Measurements from ENCODE around the gene CCDC85C.

CCDC85C gene

DNA sequence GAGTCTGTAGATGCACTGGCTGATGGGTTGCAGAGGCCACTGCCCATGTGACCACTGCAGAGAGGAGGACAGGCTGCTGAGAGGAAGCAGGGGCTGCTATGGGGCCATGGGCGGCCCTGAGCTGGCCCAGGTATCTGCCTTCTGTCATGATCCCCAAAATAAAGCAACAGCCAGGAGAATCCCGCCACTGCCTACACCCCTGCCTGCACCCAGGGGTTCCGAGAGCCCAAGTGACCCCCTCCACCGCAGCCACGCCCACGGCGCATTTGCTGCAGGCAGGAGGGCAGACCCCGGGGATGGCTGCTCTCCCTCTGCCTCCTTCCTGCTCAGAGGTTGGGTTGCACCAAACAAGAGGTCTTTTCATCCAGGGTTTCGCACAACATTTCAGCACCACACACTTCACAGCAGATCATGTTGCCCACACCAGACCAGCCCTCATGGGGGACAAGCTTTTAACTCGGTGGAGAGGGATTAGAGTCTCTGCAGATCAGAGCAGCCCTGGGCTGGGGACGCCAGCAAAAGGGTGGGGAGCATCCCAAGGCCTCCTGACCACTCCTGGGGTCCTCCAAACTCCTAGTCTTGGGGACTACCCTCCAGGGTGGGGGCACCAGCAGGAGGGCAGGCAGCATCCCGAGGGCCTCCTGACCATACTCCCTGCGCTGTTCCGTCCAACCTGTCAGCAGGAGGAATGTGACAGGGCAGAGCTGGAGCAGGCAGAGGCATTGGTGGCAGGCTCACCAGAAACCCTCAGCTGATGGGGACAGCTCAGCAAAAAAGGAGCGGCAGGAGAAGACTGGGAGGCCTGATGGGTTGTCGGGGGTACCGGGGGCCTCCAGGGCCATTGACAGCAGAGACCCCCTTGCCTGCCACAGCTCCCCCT, 14.1 kb downstream of the CCDC85C start:
- DNase-seq (ENCODE audit: low spot score): no peak

DNA sequence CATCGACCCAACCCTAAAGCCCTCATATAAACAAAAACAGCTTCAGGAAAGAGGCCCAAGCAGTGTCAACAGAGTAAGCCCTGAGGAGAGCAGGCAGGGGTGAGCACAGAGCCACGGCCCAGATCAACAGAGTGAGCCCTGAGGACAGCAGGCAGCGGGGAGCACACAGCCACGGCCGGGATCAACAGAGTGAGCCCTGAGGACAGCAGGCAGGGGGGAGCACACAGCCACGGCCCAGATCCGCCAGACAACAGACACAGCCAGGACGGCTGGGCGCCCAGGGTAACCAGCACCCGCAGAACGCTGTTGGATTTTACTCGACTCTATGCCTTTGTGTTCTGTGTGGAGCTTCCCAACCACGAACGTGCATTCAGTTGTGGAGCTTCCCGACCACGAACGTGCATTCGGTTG, 15.0 kb downstream of the CCDC85C start:
- no peak for DNase-seq (ENCODE audit: low spot score)

DNA sequence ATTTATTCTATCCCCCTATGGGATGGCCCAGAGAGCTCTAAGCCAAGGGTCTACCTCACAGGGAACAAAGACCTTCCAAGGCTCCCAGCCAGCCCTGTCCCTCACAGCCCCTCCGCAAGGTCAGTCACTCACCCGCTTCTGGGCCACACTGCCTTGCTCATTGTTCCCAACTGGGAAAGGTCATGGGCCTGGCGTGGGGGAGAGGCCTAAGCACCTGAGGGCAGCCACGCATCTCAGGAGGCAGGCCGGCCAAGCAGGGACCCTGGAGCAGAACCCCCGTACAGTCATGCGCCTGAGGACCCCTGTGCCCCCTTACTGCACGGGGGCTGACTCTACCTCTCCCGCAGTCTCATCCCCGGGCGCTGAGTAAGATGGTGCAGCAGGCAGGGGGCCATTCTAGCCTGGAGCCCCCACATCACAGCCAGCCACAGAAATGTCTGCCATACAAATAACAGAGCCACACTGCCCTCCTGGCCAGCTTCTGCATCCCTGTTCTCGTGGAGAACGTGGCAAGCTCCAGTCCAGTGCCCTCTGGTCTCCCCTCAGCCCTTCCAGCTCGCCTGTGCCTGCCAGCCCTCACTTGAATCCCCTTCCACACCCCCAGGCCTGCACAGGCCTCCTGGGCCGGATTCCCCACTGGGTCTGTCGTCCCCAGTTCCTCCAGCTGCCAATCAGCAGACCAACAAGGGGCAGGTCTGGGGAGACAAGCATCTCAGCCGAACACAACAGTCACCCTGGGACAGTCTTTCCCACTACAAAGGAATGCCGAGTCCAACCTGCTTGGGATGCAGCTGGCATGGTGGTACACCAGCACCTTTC, 16.3 kb downstream of the CCDC85C start:
- DNase-seq (ENCODE audit: low spot score): no peak

DNA sequence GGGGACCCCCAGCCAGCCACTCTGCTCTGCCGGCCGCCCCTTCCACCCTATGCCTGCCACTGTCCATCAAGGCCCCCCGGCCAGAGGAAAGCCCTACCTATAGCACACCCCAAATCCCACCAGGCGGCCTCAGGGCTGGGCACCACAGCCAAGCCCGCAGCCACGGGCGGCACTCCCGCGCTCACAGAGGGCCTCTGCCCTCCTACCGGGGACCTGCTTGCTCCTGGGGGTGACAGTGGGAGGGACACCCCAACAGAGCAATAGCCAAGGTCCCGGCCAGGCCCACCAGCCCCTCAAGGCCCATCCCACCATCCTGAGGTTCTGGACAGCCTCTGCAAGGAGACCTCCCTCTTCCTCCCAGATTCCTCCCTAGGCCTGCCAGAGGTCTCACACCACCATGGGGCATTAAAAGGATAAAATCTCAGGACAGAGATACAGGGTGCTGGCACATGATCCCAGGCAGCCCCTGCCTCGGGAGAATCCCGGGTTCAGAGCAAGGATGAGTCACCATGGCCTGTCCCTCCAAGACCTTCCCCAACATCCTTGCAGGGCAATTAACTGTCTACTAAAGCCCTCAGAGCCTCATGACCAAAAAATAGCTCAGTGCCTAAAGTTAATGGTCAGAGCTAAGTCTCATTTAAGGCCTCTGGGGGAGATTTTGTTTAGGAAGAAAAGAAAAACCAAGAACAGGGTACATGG, 17.1 kb downstream of the CCDC85C start:
- DNase-seq (ENCODE audit: low spot score): no peak

DNA sequence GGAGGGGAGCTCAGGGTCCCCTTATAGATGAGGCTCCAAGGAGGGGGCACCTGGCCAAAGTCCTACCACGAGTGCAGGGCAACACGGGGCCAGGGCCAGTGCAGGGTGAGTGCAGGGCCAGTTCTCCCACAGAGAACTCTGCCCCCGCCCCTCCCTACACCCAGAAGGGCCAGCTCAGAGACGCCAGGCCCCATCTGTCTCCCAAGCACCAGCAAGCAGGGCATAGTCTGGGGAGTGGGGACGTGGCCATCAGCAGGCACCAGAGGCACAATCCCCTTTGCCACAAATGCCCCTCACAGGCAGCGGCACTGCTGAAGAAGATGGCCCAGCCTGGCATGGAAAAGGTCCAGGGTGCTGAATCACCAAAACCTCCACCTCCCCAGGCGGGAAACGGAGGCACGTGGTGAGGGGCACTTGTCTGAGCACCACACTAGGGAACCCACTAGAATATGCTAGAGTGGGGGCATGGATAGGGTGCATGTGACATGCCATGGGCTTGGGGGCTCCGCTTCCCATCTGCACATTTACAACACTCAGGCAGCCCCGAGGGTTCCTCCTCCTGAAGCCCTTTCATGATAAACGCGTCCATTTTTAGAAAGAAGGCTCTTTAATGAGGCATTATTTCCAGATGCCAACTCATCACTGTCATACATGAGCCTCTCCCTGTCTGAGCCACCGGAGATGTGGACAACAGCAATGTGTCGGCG, 17.8 kb downstream of the CCDC85C start:
- no peak for DNase-seq (ENCODE audit: low spot score)

DNA sequence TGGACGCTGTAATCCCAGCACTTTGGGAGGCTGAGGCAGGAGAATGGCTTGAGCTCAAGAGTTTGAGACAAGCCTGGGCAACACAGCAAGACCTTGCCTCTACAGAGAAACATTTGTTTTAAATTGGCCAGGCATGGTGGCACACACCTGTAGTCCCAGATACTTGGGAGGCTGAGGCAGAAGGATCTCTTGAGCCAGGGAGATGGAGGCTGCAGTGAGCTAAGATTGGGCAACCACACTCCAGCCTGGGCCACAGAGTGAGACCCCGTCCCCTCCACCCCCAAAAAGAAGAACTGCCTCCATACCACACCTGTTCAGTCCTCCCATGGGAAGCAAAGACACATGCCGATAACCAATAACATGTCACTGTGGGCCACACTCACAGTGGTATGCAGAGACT, 19.2 kb downstream of the CCDC85C start:
- DNase-seq (ENCODE audit: low spot score): no peak

DNA sequence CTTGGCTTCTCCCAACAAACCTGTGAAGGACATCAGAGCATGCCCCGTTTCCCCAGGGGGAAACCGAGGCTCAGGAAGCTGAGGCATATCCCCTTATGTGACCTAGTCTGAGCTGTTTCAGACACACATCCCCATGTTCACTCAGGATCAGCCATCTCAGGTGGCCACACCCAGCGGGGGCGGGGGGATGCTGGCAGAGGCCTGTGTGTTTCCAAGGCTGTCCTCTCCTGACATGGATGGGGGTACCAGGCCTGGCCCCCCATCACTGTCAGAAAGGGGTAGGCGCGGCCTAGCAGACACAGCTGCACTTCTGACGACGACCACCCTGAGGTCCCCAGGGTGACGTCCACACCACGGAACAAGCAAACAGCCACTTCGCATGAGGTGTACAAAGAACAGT, 22.1 kb downstream of the CCDC85C start:
- DNase-seq (ENCODE audit: low spot score): no peak

DNA sequence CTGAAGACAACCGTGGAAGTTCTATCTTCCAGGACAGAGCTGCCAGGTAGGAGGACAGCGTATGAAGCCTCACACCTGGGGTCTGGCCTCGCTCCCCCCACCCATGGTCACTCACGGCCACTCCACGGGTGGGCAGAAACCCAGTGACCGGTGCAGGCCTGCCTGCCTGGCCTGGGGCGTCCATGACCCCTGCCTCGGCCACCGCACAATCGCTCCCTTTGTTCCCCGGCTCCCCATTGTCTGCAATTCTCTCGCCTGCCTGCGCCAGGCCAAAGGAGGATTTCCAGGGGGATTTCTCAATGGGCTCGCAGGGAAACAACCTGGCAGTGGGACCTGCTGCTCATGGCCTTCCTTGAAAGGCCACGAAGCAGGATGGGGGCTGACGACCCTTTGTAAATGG, 22.6 kb downstream of the CCDC85C start:
- DNase-seq (ENCODE audit: low spot score): no peak

DNA sequence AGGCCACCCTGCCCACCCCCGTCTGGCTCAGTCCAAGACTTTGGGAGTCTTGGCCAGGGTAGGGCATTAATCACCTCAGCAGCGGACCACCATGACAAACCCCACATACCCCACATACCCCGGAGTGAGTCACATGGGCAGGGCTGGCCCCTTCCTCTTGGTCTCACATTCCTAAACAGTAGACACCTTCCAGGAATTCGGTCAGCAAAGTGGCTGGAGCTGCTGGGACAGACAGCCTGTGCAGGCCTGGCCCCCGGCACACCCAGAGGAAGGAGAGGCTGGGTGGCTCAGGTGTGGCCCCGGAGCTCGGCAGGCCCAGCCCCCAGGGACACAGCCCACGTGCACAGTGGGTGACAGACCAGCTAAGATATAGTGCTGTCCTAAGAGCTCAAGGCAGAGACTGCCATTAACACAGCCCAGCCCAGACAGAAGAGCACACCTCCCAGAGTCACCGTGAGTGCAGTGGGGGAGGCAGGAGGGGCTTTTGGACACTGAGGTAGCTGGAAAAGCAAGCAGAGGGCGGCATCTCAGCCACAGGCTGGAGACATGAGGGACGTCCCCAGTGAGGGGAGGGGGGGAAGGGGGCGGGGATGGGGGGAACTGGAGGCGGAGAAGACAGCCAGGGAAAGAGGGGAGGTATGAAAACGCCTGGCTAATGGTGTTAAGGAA, 24.0 kb downstream of the CCDC85C start:
- no peak for DNase-seq (ENCODE audit: low spot score)

DNA sequence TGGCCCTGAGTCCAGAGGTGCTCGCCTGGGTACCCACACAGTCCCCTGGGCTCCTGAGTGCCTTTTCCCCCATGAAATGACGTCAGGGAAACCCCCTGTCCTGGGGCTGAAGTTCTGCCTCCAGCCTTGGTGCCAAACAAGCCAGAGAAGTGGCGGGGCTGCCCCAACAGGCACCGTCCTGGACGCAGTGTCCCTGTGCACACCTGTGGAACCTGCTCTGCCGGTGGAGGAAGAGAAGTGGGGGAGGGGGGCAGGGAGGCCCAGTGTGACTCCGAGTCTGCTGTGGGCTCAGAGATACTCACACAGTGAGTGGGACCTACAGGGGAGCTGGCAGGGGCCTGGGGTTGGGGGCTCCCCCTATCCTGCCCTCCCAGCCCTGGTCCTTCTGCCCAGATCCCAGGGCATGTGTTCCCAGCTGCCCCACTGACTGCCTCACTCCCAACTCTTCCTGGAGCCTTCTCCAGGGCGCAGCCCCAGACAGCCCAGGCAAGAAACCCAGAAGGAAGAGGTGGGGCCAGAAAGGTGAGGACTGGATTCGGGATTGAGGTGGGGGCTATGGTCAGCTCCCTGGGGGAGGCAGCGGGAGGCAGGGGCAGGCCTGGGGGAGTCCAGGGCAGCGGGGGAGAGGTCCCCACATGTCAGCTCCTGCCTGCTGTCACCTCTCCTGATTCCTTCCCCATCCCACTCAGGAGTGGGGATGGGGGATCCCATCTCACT, 24.7 kb downstream of the CCDC85C start:
- DNase-seq (ENCODE audit: low spot score): no peak

DNA sequence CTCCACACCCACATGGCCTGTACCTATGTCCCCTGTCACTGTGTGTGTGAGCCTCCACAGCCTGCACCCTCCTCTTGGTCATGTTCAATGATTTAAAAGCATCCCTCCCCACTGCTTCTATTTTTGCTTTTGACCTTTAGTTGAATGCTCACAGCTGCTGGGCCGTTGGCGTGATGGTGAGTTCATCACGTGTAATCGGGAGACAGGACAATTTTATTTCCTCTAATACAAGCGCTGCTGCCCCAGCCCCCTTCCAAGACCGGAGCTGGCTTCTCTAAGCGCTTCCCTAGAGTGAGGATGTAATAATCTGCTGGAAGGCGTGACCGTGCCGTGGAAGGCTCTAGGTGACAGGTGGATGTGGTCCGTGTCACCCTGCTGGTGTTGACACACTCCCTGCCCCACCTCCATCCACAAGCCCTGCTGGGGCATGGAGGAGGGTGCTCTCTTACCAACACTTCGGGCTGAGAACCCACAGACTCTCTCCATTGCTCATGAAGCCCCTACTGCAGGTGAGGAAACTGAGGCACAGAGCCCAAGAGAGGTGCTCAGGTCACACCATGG, 25.4 kb downstream of the CCDC85C start:
- DNase-seq (ENCODE audit: low spot score): no peak

DNA sequence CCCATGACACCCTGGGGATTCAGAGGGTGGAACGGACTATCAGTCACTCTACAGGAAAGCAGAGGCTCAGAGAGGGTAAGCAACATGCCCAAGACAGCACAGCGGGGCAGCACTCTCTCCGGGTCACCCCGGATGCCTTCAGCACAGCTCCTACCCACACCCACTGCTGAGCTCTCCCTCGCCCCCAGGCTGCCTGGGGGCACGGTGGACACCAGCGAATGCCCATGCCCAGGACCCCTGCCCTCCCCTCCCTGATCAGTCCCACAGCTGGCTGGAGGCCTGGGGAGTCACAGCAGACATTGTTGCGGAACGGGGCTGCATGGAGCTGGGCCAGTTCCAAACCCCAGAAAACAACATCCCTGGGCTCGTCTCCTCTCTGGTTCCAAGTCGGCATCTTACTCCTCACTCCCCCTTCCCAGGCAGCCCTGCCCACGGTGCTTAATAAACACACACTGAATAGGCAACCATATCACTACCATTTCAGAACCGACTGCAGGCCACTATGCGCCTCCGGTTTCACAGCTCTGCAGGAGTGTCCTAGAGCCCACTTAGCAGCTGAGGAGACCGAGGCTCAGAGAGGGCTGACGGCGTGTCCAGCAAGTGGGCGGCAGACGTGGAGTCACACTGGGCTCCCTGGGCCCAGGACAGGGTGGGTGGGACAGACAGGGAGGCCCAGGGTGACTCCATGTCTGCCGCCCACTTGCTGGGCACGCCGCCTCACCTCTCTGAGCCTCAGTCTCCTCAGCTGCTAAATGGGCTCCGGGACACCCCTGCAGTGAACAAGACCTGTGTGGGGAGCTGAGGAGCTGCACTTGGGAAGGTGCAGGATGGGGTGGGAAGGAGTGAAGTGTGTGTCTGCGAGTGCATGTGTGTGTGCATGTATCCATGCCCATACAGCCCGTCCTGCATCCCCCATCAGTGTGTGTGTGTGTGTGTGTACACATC, 27.0 kb downstream of the CCDC85C start:
- DNase-seq (ENCODE audit: low spot score): no peak

DNA sequence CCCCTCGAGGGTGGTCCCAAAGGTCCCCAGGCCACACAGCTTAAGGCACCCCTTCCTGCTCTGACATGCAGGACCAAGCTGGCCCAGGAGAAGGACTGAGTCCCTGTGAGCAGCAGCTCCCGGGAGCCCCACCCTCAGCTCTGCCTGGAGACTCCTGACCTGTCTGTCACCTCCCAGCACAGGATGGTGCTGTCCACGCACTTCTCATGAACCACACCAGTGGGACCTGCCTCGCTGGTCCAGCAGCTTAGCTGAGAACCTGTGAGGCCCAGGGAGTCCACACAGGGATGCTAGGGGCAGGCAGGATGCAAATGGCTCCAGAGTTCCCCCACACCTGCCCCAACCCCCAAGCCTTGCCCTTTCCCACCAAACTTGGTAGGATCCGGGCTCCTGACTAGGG, 27.7 kb downstream of the CCDC85C start:
- no peak for DNase-seq (ENCODE audit: low spot score)

DNA sequence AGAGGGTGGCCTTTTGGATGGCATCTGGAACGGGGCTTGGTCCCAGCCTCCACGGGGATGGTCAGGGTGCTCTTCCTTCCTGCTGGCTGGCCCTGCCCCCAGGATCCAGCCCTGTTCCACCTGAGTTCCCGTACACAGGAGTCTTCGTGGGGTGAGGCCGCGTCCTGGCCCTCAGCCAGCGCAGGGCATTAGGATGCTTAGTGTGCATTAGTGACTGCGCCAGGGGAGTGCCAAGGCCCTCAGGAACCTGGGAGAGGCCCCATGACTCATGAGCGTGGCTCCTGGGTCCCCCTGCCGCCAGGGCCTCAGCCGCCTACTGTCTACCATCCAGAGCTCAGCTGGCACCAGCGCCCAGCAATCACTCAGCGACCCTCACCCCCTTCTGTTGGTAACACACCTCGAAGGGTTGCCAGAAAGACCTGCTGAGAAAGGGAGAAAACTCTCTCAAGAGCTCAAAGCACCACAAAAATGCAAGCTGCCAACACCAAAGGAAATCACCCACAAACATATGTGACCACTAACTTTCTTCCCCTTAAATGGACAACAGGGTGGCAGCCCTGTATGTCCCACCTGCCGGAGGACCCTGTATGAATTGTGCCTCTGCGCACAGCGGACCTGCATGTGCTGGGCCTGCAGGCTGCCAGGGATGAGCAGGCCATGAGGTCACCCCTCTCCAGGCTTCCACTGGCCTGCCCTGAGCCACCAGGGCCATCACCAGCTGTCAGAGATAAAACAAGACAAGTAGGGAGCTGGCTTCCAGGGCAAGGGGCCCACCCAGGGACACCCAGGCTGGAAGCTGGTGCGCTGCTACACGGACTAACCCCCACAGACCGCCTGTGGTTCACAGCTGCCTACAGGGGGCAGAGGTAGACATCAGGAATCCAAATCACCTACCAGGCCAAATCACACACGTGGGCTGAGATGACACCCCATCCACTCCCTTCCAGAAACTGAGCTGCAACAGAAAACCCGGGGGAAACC, 28.7 kb downstream of the CCDC85C start:
- DNase-seq (ENCODE audit: low spot score): no peak

DNA sequence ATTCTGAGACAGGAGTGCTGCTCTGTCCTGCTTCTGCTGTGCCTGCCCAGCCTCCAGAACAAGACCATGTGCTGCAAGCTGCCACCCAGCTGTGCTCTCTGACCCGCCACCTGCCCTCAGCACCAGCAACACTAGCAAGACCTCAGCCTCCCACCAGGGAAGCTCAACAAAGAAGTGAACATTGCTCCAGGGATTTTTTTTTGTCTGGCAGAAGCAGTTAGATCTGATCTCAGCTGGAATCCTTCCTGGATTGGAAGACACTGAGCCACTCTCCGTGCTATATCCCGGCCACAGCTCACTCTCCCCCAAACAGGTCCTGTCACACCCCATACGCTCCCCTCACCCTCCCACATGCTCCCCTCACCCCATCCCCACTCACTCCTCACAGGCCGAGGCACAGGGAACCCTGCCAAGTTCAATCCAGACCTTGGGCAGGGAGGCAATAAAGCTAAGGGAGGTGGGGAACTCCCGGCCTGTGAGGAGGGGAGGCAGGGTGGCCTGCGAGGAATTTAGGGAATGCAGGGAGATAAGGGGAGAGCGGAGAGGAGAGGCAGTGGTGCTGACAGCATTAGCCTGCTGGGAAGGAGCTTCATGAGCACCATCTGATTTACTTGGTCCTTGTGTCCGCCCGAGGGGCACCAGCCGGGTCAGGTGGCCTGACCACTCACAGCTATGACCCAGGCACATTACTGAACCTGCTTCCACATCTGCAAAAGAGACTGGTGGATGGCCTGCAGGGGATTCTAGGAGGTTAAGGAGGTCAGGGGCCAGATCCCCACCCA, 29.7 kb downstream of the CCDC85C start:
- no peak for DNase-seq (ENCODE audit: low spot score)

DNA sequence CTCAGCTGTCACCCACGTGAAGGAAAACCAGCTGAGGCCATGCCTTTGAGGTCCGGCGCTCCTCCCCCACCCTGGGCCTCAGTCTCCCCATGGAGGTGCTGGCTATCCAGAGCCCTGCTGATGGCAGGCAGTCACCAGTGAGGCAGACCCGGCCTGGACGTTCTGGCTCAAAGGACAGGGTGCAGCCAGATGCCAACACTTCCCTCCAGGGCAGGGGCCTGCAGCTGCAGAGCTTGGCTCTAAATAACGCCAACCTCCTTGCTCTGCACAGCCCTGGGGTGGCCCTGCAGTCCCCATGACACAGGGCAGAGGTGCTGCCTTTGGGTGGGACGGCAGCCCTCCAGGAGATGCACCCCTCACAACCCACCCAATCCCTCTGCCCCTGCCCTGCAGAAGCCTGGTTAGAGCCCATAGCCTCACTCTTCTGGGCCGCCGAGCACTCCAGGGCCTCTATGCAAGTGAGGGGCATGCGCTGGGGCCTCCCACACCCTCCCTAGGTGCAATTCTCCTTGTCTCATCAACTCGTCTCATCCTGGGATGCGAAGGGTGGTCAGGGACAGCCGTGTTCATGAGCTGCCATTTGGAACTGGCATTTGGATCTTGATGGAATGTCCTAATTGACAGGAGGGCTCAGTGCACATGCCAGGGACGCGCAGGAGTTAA, 30.4 kb downstream of the CCDC85C start:
- DNase-seq (ENCODE audit: low spot score): no peak

DNA sequence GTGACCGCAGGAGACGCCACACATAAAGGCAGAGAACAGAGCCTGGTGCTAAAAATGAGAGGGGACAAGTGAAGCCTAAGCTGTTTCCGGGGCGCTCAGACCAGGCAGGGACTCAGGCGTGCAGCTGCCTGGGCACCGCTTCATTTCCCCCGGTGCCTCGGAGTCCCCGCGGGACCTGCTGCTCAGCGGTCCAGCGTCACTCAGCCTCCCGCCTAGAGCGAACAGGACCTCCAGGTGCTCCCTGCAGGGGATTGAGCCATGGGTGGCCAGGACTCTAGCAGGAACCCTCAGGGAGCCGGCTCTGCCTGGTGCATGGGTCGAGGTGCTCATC, 31.0 kb downstream of the CCDC85C start:
- no peak for DNase-seq (ENCODE audit: low spot score)

Data from RKO (cell line).